MM.1S (cell line): Measurements from ENCODE around the gene ANKRD1.

Experiments used
- EZH2 ChIP-seq: fragments of 300-600 bp; sonication (generic); optimal IDR thresholded peaks from 2 replicates; pipeline ENCODE3; 2017; ENCODE audit warnings: low read depth, mild to moderate bottlenecking, antibody characterized with exemption, low read length, mixed read lengths
- EZH2phosphoT487 ChIP-seq: fragments of 300-600 bp; sonication (generic); IDR thresholded peaks from 2 replicates; pipeline ENCODE4 v1.6.1; 2018; ENCODE audit warnings: antibody characterized with exemption, low read length
- TF ChIP-seq, protein P1 (sequence below): fragments of 300-600 bp; sonication (generic); IDR thresholded peaks from 2 replicates; pipeline ENCODE4 v1.5.1; 2016; ENCODE audit warnings: antibody characterized with exemption, low read length, mixed read lengths

DNA sequence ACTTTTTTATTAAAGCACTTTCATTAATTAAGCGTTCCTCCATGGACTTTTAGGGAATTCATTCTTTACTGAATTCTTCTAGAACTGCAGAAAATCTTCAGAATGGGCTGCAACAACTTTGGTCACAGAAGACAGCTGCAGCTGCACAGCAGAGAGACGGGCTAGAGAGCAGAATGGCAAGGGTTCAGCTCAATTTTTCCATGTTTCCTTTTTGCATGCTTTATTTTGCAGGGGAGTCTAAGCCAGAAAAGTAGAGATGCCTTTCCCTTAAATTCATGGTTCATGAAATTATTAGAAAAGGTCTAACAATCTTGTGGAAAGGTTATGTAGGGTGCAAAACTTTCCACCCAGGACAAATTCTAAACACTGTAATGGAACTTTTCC lies 15.4 kb upstream of the ANKRD1 start:
- TF ChIP-seq, protein P1, sequence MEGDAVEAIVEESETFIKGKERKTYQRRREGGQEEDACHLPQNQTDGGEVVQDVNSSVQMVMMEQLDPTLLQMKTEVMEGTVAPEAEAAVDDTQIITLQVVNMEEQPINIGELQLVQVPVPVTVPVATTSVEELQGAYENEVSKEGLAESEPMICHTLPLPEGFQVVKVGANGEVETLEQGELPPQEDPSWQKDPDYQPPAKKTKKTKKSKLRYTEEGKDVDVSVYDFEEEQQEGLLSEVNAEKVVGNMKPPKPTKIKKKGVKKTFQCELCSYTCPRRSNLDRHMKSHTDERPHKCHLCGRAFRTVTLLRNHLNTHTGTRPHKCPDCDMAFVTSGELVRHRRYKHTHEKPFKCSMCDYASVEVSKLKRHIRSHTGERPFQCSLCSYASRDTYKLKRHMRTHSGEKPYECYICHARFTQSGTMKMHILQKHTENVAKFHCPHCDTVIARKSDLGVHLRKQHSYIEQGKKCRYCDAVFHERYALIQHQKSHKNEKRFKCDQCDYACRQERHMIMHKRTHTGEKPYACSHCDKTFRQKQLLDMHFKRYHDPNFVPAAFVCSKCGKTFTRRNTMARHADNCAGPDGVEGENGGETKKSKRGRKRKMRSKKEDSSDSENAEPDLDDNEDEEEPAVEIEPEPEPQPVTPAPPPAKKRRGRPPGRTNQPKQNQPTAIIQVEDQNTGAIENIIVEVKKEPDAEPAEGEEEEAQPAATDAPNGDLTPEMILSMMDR = no peak
- TF ChIP-seq EZH2phosphoT487 (no peak), EZH2 (no peak)
